Muscle layer of colon (tissue), 2 donors: ENCODE data around the gene ZNF862.

ENCODE experiments used
- H3K27ac ChIP-seq: one replicate; pipeline ENCODE4 v1.7.0; 2013; ENCODE audit warnings: low read depth, mild to moderate bottlenecking, low read length, moderate library complexity
- H3K27me3 ChIP-seq, 2 donors: one replicate each; pipeline ENCODE4 v1.7.0; 2013; ENCODE audit warnings: low read length in 2 of 2, mild to moderate bottlenecking in 2 of 2; ENCODE audit not compliant: insufficient read depth in 2 of 2, control insufficient read depth in 1 of 2
- H3K36me3 ChIP-seq: one replicate; pipeline ENCODE4 v1.7.0; 2013; ENCODE audit warnings: mild to moderate bottlenecking, low read length; ENCODE audit not compliant: insufficient read depth
- H3K4me1 ChIP-seq: one replicate; pipeline ENCODE4 v1.7.0; 2013; ENCODE audit warnings: mild to moderate bottlenecking, low read length; ENCODE audit not compliant: insufficient read depth
- H3K4me3 ChIP-seq, 2 donors: one replicate each; pipeline ENCODE4 v1.7.0; 2013; ENCODE audit warnings: low read length in 2 of 2, low read depth in 1 of 2, mild to moderate bottlenecking in 1 of 2, moderate library complexity in 1 of 2
- H3K9ac ChIP-seq: one replicate; pipeline ENCODE4 v1.7.0; 2013; ENCODE audit warnings: low read length
- H3K9me3 ChIP-seq: one replicate; pipeline ENCODE4 v1.7.0; 2013; ENCODE audit warnings: mild to moderate bottlenecking, low read length
- donor health status: abdominal sarcoma.
- donor health status: Adenocarcinoma of cecum.

The ZNF862 gene

GRCh38 chr7:149864023-149864422 lies 25.8 kb downstream of the ZNF862 start:
- no peak overlapping the region for H3K9ac ChIP-seq
- no peaks in the 10 kb centered on the region for H3K9me3 ChIP-seq
- H3K27ac ChIP-seq: no peak overlapping the region
- no peaks in the 10 kb centered on the region for H3K27me3 ChIP-seq
- no peak overlapping the region for H3K4me3 ChIP-seq
- H3K4me1 ChIP-seq: no peaks in the 10 kb centered on the region
- H3K36me3 ChIP-seq: peaks cover 67% of the 10 kb centered on the region

DNA sequence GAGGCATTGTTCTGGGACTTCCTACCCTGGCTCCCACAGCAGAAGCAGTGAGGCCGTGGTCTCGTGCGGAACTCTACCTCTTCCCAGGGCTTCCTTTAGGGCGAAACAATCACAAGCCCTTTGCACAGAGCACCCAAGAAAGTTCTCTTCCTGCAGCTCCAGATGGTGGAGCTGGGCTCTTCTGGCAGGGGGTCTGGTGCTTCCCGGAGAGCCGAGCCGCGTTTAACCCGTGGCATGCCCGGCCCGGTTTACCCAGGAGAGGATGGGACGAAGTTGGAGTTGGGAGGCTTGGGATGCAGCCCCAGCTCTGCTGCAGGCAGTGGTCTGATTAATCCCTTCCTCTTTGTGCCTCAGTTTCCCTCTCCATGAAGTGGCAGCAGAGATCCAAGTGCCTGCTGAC lies 26.6 kb downstream of the ZNF862 start:
- Histone ChIP-seq H3K9me3 (no peaks in the 10 kb centered on the region), H3K36me3 (peaks cover 63% of the 10 kb centered on the region), H3K27me3 (no peaks in the 10 kb centered on the region), H3K4me1 (no peaks in the 10 kb centered on the region), H3K9ac (no peak overlapping the region), H3K4me3 (no peak overlapping the region), H3K27ac (no peak overlapping the region)

GRCh38 chr7:149865437-149865836 lies 27.3 kb downstream of the ZNF862 start:
- peaks cover 56% of the 10 kb centered on the region for H3K36me3 ChIP-seq
- H3K27ac ChIP-seq: no peak overlapping the region

DNA sequence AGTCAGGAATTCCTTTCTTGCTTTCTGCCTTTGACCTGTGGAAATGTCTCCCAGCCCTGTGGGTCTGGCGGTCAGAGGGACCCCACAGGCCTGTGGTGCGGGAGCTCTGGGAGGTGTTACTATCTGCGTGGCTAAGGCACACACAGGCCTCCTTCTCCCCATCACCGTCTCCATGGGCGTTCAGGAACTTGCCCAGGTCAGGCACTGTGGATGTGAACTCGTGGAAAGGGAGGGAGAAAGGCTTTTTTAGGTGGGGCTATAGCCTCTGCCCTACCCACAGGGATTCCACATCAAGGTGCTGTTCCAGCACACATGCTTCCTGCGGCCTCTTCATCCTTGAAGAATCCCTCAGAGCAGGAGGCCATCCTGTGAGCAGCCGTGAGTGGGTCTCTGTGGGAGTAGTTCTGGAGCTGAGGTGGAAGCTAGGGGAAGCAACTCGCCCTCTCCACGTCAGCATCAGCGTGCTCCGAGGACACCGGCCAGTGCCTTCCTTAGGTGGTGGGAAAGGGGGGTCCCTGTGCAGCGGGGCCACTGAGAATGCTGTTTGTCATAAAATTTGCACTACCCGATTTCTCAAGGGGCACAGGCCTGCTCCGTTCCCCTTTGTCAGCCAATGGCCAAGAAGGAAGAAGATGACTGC lies 28.1 kb downstream of the ZNF862 start:
- no peaks in the 10 kb centered on the region for H3K27me3 ChIP-seq
- no peak overlapping the region for H3K9ac ChIP-seq
- no peaks in the 10 kb centered on the region for H3K4me1 ChIP-seq
- peaks cover 48% of the 10 kb centered on the region for H3K36me3 ChIP-seq
- H3K4me3 ChIP-seq: no peak overlapping the region
- no peaks in the 10 kb centered on the region for H3K9me3 ChIP-seq
- no peak overlapping the region for H3K27ac ChIP-seq

More at GRCh38 chr7:149865437-149865836, 27.3 kb downstream of the ZNF862 start:
- H3K4me1 ChIP-seq: no peaks in the 10 kb centered on the region
- H3K9ac ChIP-seq: no peak overlapping the region
- no peaks in the 10 kb centered on the region for H3K27me3 ChIP-seq
- no peak overlapping the region for H3K4me3 ChIP-seq
- H3K9me3 ChIP-seq: no peaks in the 10 kb centered on the region

GRCh38 chr7:149866779-149867447 lies 28.7 kb downstream of the ZNF862 start:
- no peaks in the 10 kb centered on the region for H3K4me1 ChIP-seq
- H3K9me3 ChIP-seq: no peaks in the 10 kb centered on the region
- H3K36me3 ChIP-seq: peaks cover 42% of the 10 kb centered on the region
- no peak overlapping the region for H3K27ac ChIP-seq
- H3K4me3 ChIP-seq: no peak overlapping the region
- H3K27me3 ChIP-seq: no peaks in the 10 kb centered on the region
- H3K9ac ChIP-seq: no peak overlapping the region

GRCh38 chr7:149867762-149868622 lies 29.8 kb downstream of the ZNF862 start:
- Histone ChIP-seq H3K9me3 (no peaks in the 10 kb centered on the region), H3K27me3 (no peaks in the 10 kb centered on the region), H3K4me1 (peaks cover 6% of the 10 kb centered on the region), H3K4me3 (no peak overlapping the region), H3K27ac (no peak overlapping the region), H3K9ac (no peak overlapping the region), H3K36me3 (peaks cover 31% of the 10 kb centered on the region)

- Histone ChIP-seq H3K27ac (no peak overlapping the region), H3K36me3 (peaks cover 24% of the 10 kb centered on the region), H3K9ac (no peak overlapping the region), H3K9me3 (no peaks in the 10 kb centered on the region), H3K4me1 (peaks cover 6% of the 10 kb centered on the region), H3K4me3 (no peak overlapping the region), H3K27me3 (no peaks in the 10 kb centered on the region)
Measured at GRCh38 chr7:149868623-149869290, 30.6 kb downstream of the ZNF862 start.

DNA sequence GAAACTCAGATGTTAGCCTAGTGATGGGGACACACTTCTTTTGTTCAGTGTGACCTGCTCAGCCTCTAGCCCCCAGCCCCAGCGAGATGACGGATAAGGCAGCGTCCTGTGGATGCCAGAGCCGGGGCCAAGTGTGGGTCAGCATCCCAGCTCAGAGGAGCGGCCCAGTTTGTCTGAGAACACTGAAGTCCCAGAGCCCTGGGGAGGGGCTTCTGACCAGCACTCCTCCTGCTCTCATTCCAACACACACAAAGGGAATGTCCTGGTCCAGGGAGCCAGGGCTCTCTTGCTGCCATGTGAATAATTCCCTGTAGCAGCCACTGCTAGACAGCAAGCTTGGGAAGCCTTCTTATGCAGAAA lies 31.1 kb downstream of the ZNF862 start:
- no peak overlapping the region for H3K9ac ChIP-seq
- no peak overlapping the region for H3K27ac ChIP-seq
- H3K4me1 ChIP-seq: peaks cover 8% of the 10 kb centered on the region
- no peaks in the 10 kb centered on the region for H3K9me3 ChIP-seq
- no peak overlapping the region for H3K4me3 ChIP-seq
- H3K27me3 ChIP-seq: no peaks in the 10 kb centered on the region
- peaks cover 19% of the 10 kb centered on the region for H3K36me3 ChIP-seq

DNA sequence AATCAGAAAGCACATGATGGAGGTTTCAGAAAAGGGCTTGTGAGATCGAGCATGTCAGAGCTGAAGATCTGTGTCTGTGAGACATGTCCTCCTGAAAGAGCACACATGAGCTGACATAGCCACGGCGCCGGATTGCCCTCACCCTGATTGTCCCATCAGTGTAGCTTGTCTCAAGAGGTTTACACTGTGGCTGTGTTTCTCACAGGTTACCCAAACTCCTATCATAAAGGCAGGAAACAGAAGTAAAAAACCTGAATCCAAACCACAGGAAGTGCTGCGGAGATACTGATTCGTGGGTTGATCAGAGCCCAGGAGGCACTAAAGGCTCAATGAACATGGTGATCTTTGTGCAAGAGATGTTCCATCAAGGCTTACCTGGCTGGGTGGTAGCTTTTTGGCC lies 31.7 kb downstream of the ZNF862 start:
- no peaks in the 10 kb centered on the region for H3K9me3 ChIP-seq
- H3K36me3 ChIP-seq: peaks cover 13% of the 10 kb centered on the region
- no peaks in the 10 kb centered on the region for H3K27me3 ChIP-seq
- no peak overlapping the region for H3K4me3 ChIP-seq
- no peak overlapping the region for H3K27ac ChIP-seq
- peaks cover 14% of the 10 kb centered on the region for H3K4me1 ChIP-seq
- no peak overlapping the region for H3K9ac ChIP-seq

GRCh38 chr7:149870274-149870673 lies 32.1 kb downstream of the ZNF862 start:
- no peak overlapping the region for H3K27ac ChIP-seq

More at GRCh38 chr7:149870274-149870673, 32.1 kb downstream of the ZNF862 start:
- peaks cover 9% of the 10 kb centered on the region for H3K36me3 ChIP-seq
- no peak overlapping the region for H3K4me3 ChIP-seq
- H3K9me3 ChIP-seq: no peaks in the 10 kb centered on the region
- no peak overlapping the region for H3K9ac ChIP-seq
- peaks cover 15% of the 10 kb centered on the region for H3K4me1 ChIP-seq
- no peaks in the 10 kb centered on the region for H3K27me3 ChIP-seq
